Activated T-cell treated with anti-CD3 and anti-CD28 coated beads, Interleukin-2, amount 50 U/mL, for 4 hours (primary cell): ENCODE results near the gene LSM3. TPM values are rescaled to one million over a fixed set of nuclear protein-coding genes. Genes with fewer than 3 reads are reported as not detected.
A peak's percentile ranks its signal among the peaks of the same experiment; 100 is the strongest.

Experiments used
- ATAC-seq, 2 donors: fragments of 200-7000 bp; cut with Tn5 transposase; one replicate each; pipeline ENCODE4 v1.10.0; 2021
- DNase-seq: peaks from one replicate; pipeline ENCODE4 v3.0.0-alpha.2; 2020
- H3K27me3 Mint-ChIP-seq: one replicate; pipeline ENCODE4 v1.8.0; 2021; ENCODE audit warnings: low read depth, mixed read lengths
- H3K36me3 Mint-ChIP-seq: one replicate; pipeline ENCODE4 v1.8.0; 2022; ENCODE audit warnings: mixed read lengths; ENCODE audit not compliant: insufficient read depth
- H3K4me1 Mint-ChIP-seq: one replicate; pipeline ENCODE4 v1.8.0; 2021; ENCODE audit warnings: low read depth, mixed read lengths
- H3K4me3 Mint-ChIP-seq: one replicate; pipeline ENCODE4 v1.8.0; 2021; ENCODE audit warnings: mild to moderate bottlenecking, moderate library complexity, mixed read lengths
- H3K9me3 Mint-ChIP-seq: one replicate; pipeline ENCODE4 v1.8.0; 2021; ENCODE audit warnings: mixed read lengths
- total RNA-seq, 3 donors: library from RNA; stranded (reverse); gene quantifications; one replicate each; pipeline ENCODE4 v1.2.1, GENCODE V29; 2021

The LSM3 gene
- total RNA-seq, 3 donors from 2014 or later = 19.8 to 21.9 (median 20.9) TPM

DNA sequence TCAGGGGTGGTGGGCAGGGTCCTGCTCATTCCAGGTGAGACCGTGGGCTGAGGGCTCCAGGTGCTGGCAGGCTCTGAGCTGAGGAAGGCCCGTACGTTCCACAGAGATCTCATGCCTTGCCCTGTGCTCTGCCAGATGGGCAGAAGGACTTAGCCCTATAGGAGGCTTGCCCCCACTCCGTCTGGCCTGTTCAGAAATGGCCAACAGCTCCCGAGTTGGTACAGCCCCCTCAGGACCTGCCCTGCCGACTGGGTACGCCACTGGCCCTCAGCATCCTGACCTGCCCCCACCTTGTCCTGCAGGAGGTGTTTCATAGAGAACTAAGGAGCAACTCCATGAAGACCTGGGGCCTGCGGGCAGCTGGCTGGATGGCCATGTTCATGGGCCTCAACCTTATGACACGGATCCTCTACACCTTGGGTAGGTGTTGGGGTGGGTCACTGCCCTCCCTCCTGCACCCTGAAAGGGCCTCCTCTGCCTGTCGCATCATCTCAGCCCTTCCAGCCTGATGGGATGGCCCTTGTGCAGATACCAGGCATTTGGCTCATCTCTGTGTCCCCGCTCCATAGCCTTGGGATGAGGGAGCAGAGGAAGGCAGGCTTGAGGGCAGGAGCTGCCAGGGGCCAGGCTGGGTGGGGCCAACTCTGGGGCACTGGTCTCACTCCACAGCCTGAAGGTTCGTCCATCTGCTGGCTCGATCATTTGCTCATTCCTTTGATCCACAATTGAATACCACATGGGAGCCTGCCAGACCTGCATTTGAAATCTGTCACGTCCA, 39.5 kb upstream of the LSM3 start:
- no peak for DNase-seq
- Mint-ChIP-seq H3K9me3 (no peaks in the 10 kb centered on the region), H3K27me3 (no peaks in the 10 kb centered on the region), H3K36me3 (peaks cover 35% of the 10 kb centered on the region), H3K4me3 (no peak overlapping the region), H3K4me1 (peaks cover 43% of the 10 kb centered on the region)
- no peak for ATAC-seq

DNA sequence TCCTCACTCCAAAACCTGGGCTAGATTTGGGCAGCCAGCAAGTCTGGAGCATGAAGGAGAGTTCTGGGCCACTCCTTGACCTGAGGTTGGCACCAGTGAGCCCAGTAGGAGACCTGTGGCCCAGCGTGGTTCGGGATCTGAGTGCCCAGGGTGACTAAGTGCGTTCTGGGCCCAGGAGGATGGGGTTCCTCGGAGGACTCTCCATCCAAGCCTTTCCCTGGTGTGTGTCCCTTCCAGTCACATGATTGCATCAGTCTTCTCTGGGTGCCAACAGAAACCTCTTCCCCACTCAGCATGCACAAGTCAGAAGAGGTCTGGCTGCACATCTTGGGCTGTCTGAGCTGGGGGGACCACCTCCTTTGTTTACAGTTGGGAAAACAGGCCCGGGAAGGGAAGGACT, 38.8 kb upstream of the LSM3 start:
- Mint-ChIP-seq H3K27me3 (no peaks in the 10 kb centered on the region), H3K36me3 (peaks cover 33% of the 10 kb centered on the region), H3K9me3 (no peaks in the 10 kb centered on the region), H3K4me1 (peaks cover 50% of the 10 kb centered on the region), H3K4me3 (no peak overlapping the region)
- ATAC-seq = no peak
- no peak for DNase-seq

- no peak for DNase-seq
- Mint-ChIP-seq H3K4me1 (peaks cover 57% of the 10 kb centered on the region), H3K9me3 (no peaks in the 10 kb centered on the region), H3K4me3 (no peak overlapping the region), H3K27me3 (no peaks in the 10 kb centered on the region), H3K36me3 (peaks cover 35% of the 10 kb centered on the region)
- ATAC-seq = no peak
These were observed 37.9 kb upstream of the LSM3 start for GRCh38 chr3:14140668-14141067.

GRCh38 chr3:14141144-14141543, 37.5 kb upstream of the LSM3 start:
- no peaks in the 10 kb centered on the region for H3K9me3 Mint-ChIP-seq
- DNase-seq (no peak), ATAC-seq (no peak)
- H3K27me3 Mint-ChIP-seq = no peaks in the 10 kb centered on the region
- H3K36me3 Mint-ChIP-seq = peaks cover 33% of the 10 kb centered on the region
- H3K4me1 Mint-ChIP-seq = peaks cover 60% of the 10 kb centered on the region
- H3K4me3 Mint-ChIP-seq = no peak overlapping the region

DNA sequence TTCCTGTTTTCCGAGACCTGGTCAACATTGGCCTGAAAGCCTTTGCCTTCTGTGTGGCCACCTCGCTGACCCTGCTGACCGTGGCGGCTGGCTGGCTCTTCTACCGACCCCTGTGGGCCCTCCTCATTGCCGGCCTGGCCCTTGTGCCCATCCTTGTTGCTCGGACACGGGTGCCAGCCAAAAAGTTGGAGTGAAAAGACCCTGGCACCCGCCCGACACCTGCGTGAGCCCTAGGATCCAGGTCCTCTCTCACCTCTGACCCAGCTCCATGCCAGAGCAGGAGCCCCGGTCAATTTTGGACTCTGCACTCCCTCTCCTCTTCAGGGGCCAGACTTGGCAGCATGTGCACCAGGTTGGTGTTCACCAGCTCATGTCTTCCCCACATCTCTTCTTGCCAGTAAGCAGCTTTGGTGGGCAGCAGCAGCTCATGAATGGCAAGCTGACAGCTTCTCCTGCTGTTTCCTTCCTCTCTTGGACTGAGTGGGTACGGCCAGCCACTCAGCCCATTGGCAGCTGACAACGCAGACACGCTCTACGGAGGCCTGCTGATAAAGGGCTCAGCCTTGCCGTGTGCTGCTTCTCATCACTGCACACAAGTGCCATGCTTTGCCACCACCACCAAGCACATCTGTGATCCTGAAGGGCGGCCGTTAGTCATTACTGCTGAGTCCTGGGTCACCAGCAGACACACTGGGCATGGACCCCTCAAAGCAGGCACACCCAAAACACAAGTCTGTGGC, 36.8 kb upstream of the LSM3 start:
- no peak overlapping the region for H3K4me3 Mint-ChIP-seq
- H3K36me3 Mint-ChIP-seq = peaks cover 36% of the 10 kb centered on the region
- H3K27me3 Mint-ChIP-seq = no peaks in the 10 kb centered on the region
- peaks cover 60% of the 10 kb centered on the region for H3K4me1 Mint-ChIP-seq
- H3K9me3 Mint-ChIP-seq = no peaks in the 10 kb centered on the region
- ATAC-seq (no peak), DNase-seq (no peak)

GRCh38 chr3:14142567-14143270, 35.9 kb upstream of the LSM3 start:
- Mint-ChIP-seq H3K4me1 (peaks cover 61% of the 10 kb centered on the region), H3K36me3 (peaks cover 42% of the 10 kb centered on the region), H3K9me3 (no peaks in the 10 kb centered on the region), H3K4me3 (peak overlapping the region; percentile 23), H3K27me3 (no peaks in the 10 kb centered on the region)
- DNase-seq (peak; percentile 29), ATAC-seq (peak; percentile 45 to 53)

DNA sequence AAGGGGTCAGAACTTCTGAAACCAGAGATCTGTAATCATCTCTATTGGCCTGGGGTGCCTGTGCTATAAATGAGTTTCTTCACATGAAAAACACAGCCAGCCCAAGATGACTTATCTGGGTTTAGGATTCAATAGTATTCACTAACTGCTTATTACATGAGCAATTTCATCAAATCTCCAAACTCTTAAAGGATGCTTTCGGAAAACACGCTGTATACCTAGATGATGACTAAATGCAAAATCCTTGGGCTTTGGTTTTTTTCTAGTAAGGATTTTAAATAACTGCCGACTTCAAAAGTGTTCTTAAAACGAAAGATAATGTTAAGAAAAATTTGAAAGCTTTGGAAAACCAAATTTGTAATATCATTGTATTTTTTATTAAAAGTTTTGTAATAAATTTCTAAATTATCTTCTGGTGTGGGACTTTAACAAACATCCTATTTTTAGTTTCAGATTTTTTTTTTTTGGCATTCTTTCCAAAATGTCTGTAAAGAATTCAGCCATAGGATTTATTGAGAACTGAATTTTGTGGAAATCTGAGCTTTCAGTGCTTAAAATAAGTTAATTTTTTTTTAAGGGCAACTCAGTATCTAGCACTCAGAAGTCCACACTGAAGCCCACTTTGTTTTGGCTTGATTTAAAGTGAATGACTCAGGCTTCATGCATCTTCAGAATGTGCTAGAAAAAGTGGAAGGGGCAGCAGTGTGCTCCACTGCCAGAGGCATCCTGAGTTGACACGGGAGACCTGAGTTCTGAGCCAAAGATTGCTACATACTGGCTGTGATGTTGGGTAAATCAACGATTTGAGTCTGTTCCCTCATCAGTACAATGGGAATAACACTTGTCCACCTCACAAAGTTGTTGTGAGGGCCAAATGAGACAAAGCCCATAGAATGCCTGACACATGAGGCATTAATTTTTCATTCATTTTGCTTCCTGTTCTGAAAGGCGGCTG, 35.1 kb upstream of the LSM3 start:
- DNase-seq (no peak), ATAC-seq (peak in 1 of 2 donors; percentile 5)
- H3K27me3 Mint-ChIP-seq = no peaks in the 10 kb centered on the region
- no peaks in the 10 kb centered on the region for H3K9me3 Mint-ChIP-seq
- peaks cover 37% of the 10 kb centered on the region for H3K36me3 Mint-ChIP-seq
- H3K4me1 Mint-ChIP-seq = peaks cover 61% of the 10 kb centered on the region
- H3K4me3 Mint-ChIP-seq = peak overlapping the region; percentile 23

DNA sequence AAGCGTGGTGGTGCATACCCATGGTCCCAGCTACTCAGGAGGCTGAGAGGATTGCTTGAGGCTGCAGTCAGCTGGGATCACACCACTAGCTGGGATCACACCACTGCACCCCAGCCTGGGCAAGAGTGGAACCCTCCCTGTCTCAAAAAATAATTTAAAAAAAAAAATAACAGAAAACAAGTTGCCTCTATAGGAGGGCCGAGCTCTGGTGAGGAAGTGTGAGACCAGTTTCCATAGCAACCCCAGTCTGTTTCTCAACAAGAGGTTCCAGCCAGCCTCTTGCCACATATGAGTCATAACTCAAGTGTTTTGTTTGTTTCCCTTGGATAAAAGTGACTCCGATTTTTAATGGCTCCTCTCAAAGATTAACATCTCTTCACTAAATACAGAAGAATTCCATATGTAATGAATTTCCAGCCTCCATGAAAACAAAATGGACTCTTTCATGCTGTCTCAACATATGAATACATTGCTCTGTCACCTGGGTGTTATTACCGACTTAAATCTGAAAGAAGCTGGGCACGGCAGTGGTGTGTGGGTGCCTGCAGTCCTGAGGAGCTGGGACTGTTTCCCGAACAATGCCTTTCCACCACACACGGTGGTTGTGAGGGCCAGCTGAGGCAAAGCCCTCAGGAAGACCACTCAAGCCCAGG, 34.1 kb upstream of the LSM3 start:
- peak; percentile 35 for DNase-seq
- Mint-ChIP-seq H3K27me3 (no peaks in the 10 kb centered on the region), H3K4me3 (peak overlapping the region; percentile 60), H3K36me3 (peaks cover 34% of the 10 kb centered on the region), H3K4me1 (peaks cover 60% of the 10 kb centered on the region), H3K9me3 (no peaks in the 10 kb centered on the region)
- ATAC-seq = peak; percentile 73 to 79

- Mint-ChIP-seq H3K36me3 (peaks cover 32% of the 10 kb centered on the region), H3K9me3 (no peaks in the 10 kb centered on the region), H3K4me1 (peaks cover 55% of the 10 kb centered on the region), H3K4me3 (no peak overlapping the region), H3K27me3 (no peaks in the 10 kb centered on the region)
- no peak for DNase-seq
- ATAC-seq = no peak
These were observed 33.4 kb upstream of the LSM3 start for GRCh38 chr3:14145236-14145635.

DNA sequence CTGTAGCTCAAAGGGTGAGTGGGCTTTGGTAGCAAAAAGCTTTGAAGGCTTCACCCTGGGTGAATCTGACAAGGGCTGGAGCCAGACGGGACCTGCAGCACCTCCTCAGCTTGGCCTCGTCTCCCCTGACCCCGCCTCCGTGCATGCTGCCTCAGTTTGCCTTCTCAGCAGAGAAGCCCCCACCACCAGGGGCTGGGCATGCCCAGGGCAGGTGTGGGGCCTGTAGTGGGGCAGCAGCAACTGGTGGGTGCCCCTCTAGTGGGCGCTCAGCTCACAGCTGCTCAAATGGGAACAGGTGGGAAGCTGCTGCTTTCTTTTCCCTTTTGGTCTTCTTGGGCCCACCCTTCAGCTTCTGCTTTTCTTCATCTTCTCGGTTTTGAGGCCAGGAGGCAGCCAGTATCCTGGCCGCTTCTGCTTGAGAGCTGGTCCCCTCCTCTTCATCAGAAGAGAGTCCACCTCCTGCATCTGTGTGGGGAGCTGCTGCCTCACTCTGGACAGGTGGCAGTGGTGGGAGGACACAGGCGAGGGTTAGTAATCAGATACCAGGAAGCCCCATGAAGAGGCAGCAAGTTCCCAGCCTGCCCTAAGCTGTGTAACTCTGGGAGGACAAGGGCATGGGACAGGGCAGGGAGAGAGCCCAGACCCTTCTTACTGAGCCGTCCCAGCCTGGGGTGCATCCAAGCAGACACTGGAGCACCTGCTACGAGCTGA, 32.8 kb upstream of the LSM3 start:
- ATAC-seq = no peak
- Mint-ChIP-seq H3K4me1 (peaks cover 49% of the 10 kb centered on the region), H3K9me3 (no peaks in the 10 kb centered on the region), H3K36me3 (peaks cover 32% of the 10 kb centered on the region), H3K4me3 (no peak overlapping the region), H3K27me3 (no peaks in the 10 kb centered on the region)
- no peak for DNase-seq

- Mint-ChIP-seq H3K27me3 (no peaks in the 10 kb centered on the region), H3K9me3 (no peaks in the 10 kb centered on the region), H3K4me3 (no peak overlapping the region), H3K4me1 (peaks cover 42% of the 10 kb centered on the region), H3K36me3 (peaks cover 34% of the 10 kb centered on the region)
- no peak for DNase-seq
- ATAC-seq = no peak
These were observed 32.1 kb upstream of the LSM3 start for GRCh38 chr3:14146381-14147065.

DNA sequence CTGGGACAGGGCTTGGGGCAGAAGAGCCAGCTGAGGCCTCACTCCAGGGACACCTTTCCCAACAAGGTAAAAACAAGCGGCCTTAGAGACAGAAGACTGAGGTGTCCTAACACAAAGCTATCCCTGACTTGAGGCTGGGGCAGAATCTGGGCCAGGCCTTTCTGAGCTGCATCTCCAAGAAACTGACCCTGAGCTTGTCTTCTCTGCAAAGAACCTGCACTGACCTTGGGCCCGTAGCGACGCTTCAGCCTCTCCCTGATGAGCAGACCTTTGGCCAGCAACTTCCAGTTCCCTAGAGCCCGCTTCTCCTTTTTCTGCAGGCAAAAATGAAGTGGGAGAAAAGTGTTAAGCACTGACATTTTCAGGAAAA, 31.6 kb upstream of the LSM3 start:
- no peaks in the 10 kb centered on the region for H3K9me3 Mint-ChIP-seq
- H3K4me1 Mint-ChIP-seq = peaks cover 37% of the 10 kb centered on the region
- H3K4me3 Mint-ChIP-seq = no peak overlapping the region
- ATAC-seq (no peak), DNase-seq (no peak)
- H3K36me3 Mint-ChIP-seq = peaks cover 29% of the 10 kb centered on the region
- H3K27me3 Mint-ChIP-seq = no peaks in the 10 kb centered on the region
